GM12878 (cell line): ENCODE data around the gene THY1. TPM values are rescaled to one million over a fixed set of nuclear protein-coding genes. Genes with fewer than 3 reads are reported as not detected.

Source experiments
- ATAC-seq: fragments of 200-7000 bp; cut with Tn5 transposase; 3 replicates; pipeline ENCODE4 v1.9.1; 2020; ENCODE audit warnings: mild to moderate bottlenecking, moderate library complexity
- BruUV-seq: library from RNA; stranded (reverse); fragments of 400-500 nt; replicated peaks from 2 replicates; lab custom pipeline; 2021; lab: Mats Ljungman, UMichigan
- CTCF ChIA-PET: fragments of 300-600 bp; sonication (Branson Sonifier 250); formaldehyde crosslinking; extraction: SDS; loops from one replicate; lab custom pipeline; 2021; ENCODE audit warnings: inconsistent platforms; lab: Yijun Ruan, JAX
- POLR2A ChIA-PET: fragments of 350-600 bp; formaldehyde crosslinking; extraction: SDS; loops from one replicate; lab custom pipeline; 2021; ENCODE audit warnings: inconsistent platforms; lab: Charles Lee
- RAD21 ChIA-PET: fragments of 300-600 bp; sonication (Branson Sonifier 250); formaldehyde crosslinking; loops from one replicate; lab custom pipeline; 2023; ENCODE audit warnings: antibody characterized with exemption; ENCODE audit not compliant: unreplicated experiment; lab: Charles Lee
- SMC1A ChIA-PET: fragments of 300-600 bp; sonication (Branson Sonifier 250); formaldehyde crosslinking; loops from one replicate; lab custom pipeline; 2023; ENCODE audit not compliant: unreplicated experiment, uncharacterized antibody; lab: Charles Lee
- DNase-seq: peaks from one replicate; pipeline ENCODE4 v3.0.0-alpha.2; 2011; ENCODE audit warnings: low read depth, low spot score
- FAIRE-seq: peaks from 3 replicates; lab custom pipeline; 2011; peaks lifted over from hg19 to GRCh38; lab: Jason Lieb, UNC
- H2AFZ ChIP-seq: 2 replicates; pipeline ENCODE4 v1.6.0; 2011; ENCODE audit warnings: low read depth, low read length, control low read depth; ENCODE audit not compliant: control insufficient read depth
- H3K27ac ChIP-seq: 2 replicates; pipeline ENCODE4 v1.5.1; 2011; ENCODE audit warnings: control low read depth; ENCODE audit not compliant: control insufficient read depth, insufficient read depth
- H3K27me3 ChIP-seq, 2 experiments: replicated peaks in 1 of 2; 2 replicates each; pipeline versions ENCODE4 v1.6.0 to v1.6.1; 2011; ENCODE audit warnings: low read length in 1 of 2; ENCODE audit not compliant: control insufficient read depth in 2 of 2, insufficient read depth in 2 of 2
- H3K36me3 ChIP-seq, 2 experiments: 2 replicates each; pipeline ENCODE4 v1.5.1; 2011; ENCODE audit warnings: low read length in 1 of 2; ENCODE audit not compliant: control insufficient read depth in 2 of 2, insufficient read depth in 2 of 2
- H3K4me1 ChIP-seq: 2 replicates; pipeline ENCODE4 v1.6.1; 2011; ENCODE audit warnings: mild to moderate bottlenecking, low read length, moderate library complexity, mixed read lengths; ENCODE audit not compliant: control insufficient read depth, insufficient read depth
- H3K4me2 ChIP-seq: 2 replicates; pipeline ENCODE4 v1.6.0; 2011; ENCODE audit warnings: control low read depth; ENCODE audit not compliant: control insufficient read depth, insufficient read depth
- H3K4me3 ChIP-seq: fragments of 200-600 bp; sonication (generic); 2 replicates; pipeline ENCODE4 v1.5.1; 2016
- H3K79me2 ChIP-seq: 2 replicates; pipeline ENCODE4 v1.6.0; 2011; ENCODE audit warnings: low read length; ENCODE audit not compliant: control insufficient read depth, insufficient read depth
- H3K9ac ChIP-seq: 2 replicates; pipeline ENCODE4 v1.8.0; 2011; ENCODE audit warnings: low read length, control low read depth, mixed read lengths; ENCODE audit not compliant: control insufficient read depth, insufficient read depth
- H3K9me3 ChIP-seq: replicated peaks from 3 replicates; pipeline ENCODE4 v1.5.1; 2011; ENCODE audit warnings: mild to moderate bottlenecking, low read length; ENCODE audit not compliant: control insufficient read depth, insufficient read depth
- H4K20me1 ChIP-seq: 2 replicates; pipeline ENCODE4 v1.6.0; 2011; ENCODE audit not compliant: control insufficient read depth, insufficient read depth
- BCL3 ChIP-seq: IDR thresholded peaks from 2 replicates; pipeline ENCODE4 v1.6.1; 2011; ENCODE audit warnings: borderline replicate concordance, low read depth, mild to moderate bottlenecking, moderate library complexity, low read length; ENCODE audit not compliant: insufficient read depth, poor library complexity, severe bottlenecking
- CEBPB ChIP-seq, 2 experiments: fragments of 150-350 bp in 1 of 2; IDR thresholded peaks; 2 replicates each; pipeline ENCODE4 v1.6.1; 2012 to 2014; ENCODE audit warnings: low read depth in 2 of 2, low read length in 2 of 2, borderline replicate concordance in 1 of 2, inconsistent platforms in 1 of 2
- CREB1 ChIP-seq: IDR thresholded peaks from 2 replicates; pipeline ENCODE4 v1.6.1; 2012; ENCODE audit warnings: low read depth, mild to moderate bottlenecking, inconsistent platforms
- CREM ChIP-seq: IDR thresholded peaks from 2 replicates; pipeline ENCODE4 v1.6.1; 2014; ENCODE audit warnings: antibody characterized with exemption, low read depth
- GATAD2B ChIP-seq: fragments of 450-650 bp; conservative IDR thresholded peaks from 2 replicates; pipeline ENCODE4 v1.6.1; 2017; ENCODE audit warnings: low read depth, mild to moderate bottlenecking, moderate library complexity
- RCOR1 ChIP-seq: conservative IDR thresholded peaks from 2 replicates; pipeline ENCODE4 v1.6.1; 2012; ENCODE audit warnings: low read depth, low read length, improper control_type of control experiment
- SMAD5 ChIP-seq: IDR thresholded peaks from 2 replicates; pipeline ENCODE4 v1.6.1; 2016; ENCODE audit warnings: antibody characterized with exemption, low read depth
- YBX1 ChIP-seq: fragments of 450-650 bp; IDR thresholded peaks from 2 replicates; pipeline ENCODE4 v1.6.1; 2016; ENCODE audit warnings: antibody characterized with exemption
- ZNF217 ChIP-seq: fragments of 450-650 bp; IDR thresholded peaks from 2 replicates; pipeline ENCODE4 v1.6.1; 2017; ENCODE audit warnings: antibody characterized with exemption, mild to moderate bottlenecking
- ZNF592 ChIP-seq: fragments of 450-650 bp; IDR thresholded peaks from 2 replicates; pipeline ENCODE4 v1.6.1; 2017; ENCODE audit warnings: mild to moderate bottlenecking, moderate library complexity
- ZNF687 ChIP-seq: fragments of 450-650 bp; IDR thresholded peaks from 2 replicates; pipeline ENCODE4 v1.6.1; 2017; ENCODE audit warnings: mild to moderate bottlenecking, moderate library complexity
- WGBS: methylation state at CpG from one replicate; pipeline ENCODE4 v1.1.6; 2016; ENCODE audit warnings: low lambda C conversion rate; ENCODE audit not compliant: insufficient replicate concordance, insufficient coverage; ENCODE audit errors: missing lambda C conversion rate; 5-methylcytosine and 5-hydroxymethylcytosine counted together
- in situ Hi-C: fragments of 300-500 bp; cut with MboI; formaldehyde crosslinking; loops from 9 replicates; pipeline ENCODE4 v1.14.3; 2018; ENCODE audit warnings: mixed read lengths
- intact Hi-C: fragments of 100-400 bp; cut with micrococcal nuclease; formaldehyde crosslinking; loops from one replicate; pipeline ENCODE4 v1.14.2; 2022; ENCODE audit not compliant: unreplicated experiment
- polyA plus RNA-seq, 11 experiments: library from polyadenylated mRNA; depleted of rRNA in 4 of 11; unstranded in 6 of 11; stranded (reverse) in 5 of 11; fragments of >200 nt; fragmentation: Nextera tagmentation in 4 of 11; fragmentation: Illumina TruSeq in 1 of 11; extraction: Ambion mirVana in 4 of 11; extraction: Trizol in 1 of 11; gene quantifications; 1 replicate in 1 of 11; 2 replicates in 10 of 11; pipeline versions ENCODE4 v1.2.1 to v1.2.3, GENCODE V29; 2011 to 2016; ENCODE audit warnings: inconsistent platforms in 2 of 11, missing spikeins in 2 of 11, low read depth in 1 of 11
- total RNA-seq, 4 experiments: library from RNA; depleted of rRNA in 3 of 4; stranded (reverse); fragments of >200 nt in 3 of 4; fragmentation: Illumina TruSeq in 1 of 4; extraction: Trizol in 1 of 4; gene quantifications; 2 replicates each; pipeline versions ENCODE4 v1.2.1 to v1.2.3, GENCODE V29; 2013 to 2021

Gene THY1
- total and polyA plus RNA-seq, 10 of the 15 experiments (the other 5 are each of a cell fraction or from before 2014, with no cell fraction given), result 0.86 to 20.1 (median 3.2) TPM

GRCh38 chr11:119468511-119468910, 45.5 kb upstream of the THY1 start (continued):
- TF ChIP-seq ZNF687 (no peak), YBX1 (no peak), RCOR1 (no peak), SMAD5 (no peak), GATAD2B (no peak), CREM (no peak), ZNF217 (no peak)

GRCh38 chr11:119461229-119461963, 38.4 kb upstream of the THY1 start:
- Histone ChIP-seq H3K9ac (no peak overlapping the region), H3K36me3 (no peaks in the 10 kb centered on the region), H2AFZ (no peak overlapping the region), H3K4me2 (no peak overlapping the region), H3K27me3 (0 out of 4 replicates have a peak, but pooled peaks cover 0 to 3% of the 10 kb centered on the region in 2 experiments), H3K27ac (no peak overlapping the region), H3K4me3 (no peak overlapping the region), H3K4me1 (no peaks in the 10 kb centered on the region), H4K20me1 (no peaks in the 10 kb centered on the region), H3K9me3 (no peaks in the 10 kb centered on the region), H3K79me2 (no peaks in the 10 kb centered on the region)
- ChIA-PET POLR2A (no interaction called here), SMC1A (interaction anchor here (1.0 to 1.2 kb wide), 2 partner anchors 13 kb away, joined by 3 to 4 read pairs; no protein-coding TSS in a partner anchor), RAD21 (no interaction called here), CTCF (interaction anchor here (0.9 to 1.5 kb wide), 4 partner anchors 14 to 908 kb away, joined by 3 to 5 read pairs (median 4); no protein-coding TSS in a partner anchor)
- intact Hi-C loops (no loop called here), in situ Hi-C loops (no loop called here)
- WGBS, result 18% methylated on average over 4 of the region's 4 CpGs
- no peak for ATAC-seq
- no peak for FAIRE-seq
- no TSS peak for BruUV-seq
- no peak for DNase-seq
- no peak for TF ChIP-seq CEBPB (IDR thresholded peaks at IDR 0.05; ENCODE audit: borderline replicate concordance in 1 of 2, low read depth in 2 of 2, low read length in 2 of 2)
- TF ChIP-seq BCL3, result no peak
- TF ChIP-seq CREB1, result no peak
- TF ChIP-seq ZNF592, result no peak
